IMR-90 (cell line): ENCODE measurements around the gene TMBIM1. TPM values are rescaled to one million over a fixed set of nuclear protein-coding genes. Genes with fewer than 3 reads are reported as not detected.
A peak's percentile ranks its signal among the peaks of the same experiment; 100 is the strongest.

Experiments used
- ATAC-seq: fragments of 200-7000 bp; cut with Tn5 transposase; 2 replicates; pipeline ENCODE4 v1.9.1; 2020; ENCODE audit warnings: low read depth, mild to moderate bottlenecking, moderate library complexity
- BruUV-seq: library from RNA; stranded (reverse); fragments of 400-500 nt; replicated peaks from 2 replicates; lab custom pipeline; 2021; lab: Mats Ljungman, UMichigan
- CTCF ChIA-PET: fragments of 300-600 bp; formaldehyde crosslinking; extraction: SDS; loops from one replicate; lab custom pipeline; 2021; ENCODE audit warnings: antibody characterized with exemption; lab: Yijun Ruan, JAX
- POLR2A ChIA-PET: fragments of 300-600 bp; sonication (Branson Sonifier 250); formaldehyde crosslinking; loops from one replicate; lab custom pipeline; 2022; ENCODE audit warnings: antibody characterized with exemption; ENCODE audit not compliant: unreplicated experiment; lab: Charles Lee
- DNase-seq: peaks from one replicate; pipeline ENCODE4 v3.0.0; 2013
- H2AFZ ChIP-seq: replicated peaks from 2 replicates; pipeline ENCODE3; 2013; ENCODE audit warnings: low read length, mild to moderate bottlenecking; ENCODE audit not compliant: poor library complexity
- H2AK5ac ChIP-seq: 2 replicates; pipeline ENCODE4 v1.6.1; 2013; ENCODE audit warnings: low read depth, low read length, inconsistent platforms
- H2AK9ac ChIP-seq: replicated peaks from 2 replicates; pipeline ENCODE3; 2013; ENCODE audit warnings: mild to moderate bottlenecking, low read depth, low read length, moderate library complexity; ENCODE audit not compliant: poor library complexity
- H2BK120ac ChIP-seq: 2 replicates; pipeline ENCODE4 v1.6.1; 2013; ENCODE audit warnings: low read depth, low read length, inconsistent platforms
- H2BK15ac ChIP-seq: 3 replicates; pipeline ENCODE4 v1.6.1; 2013; ENCODE audit warnings: low read depth, low read length, inconsistent platforms
- H2BK20ac ChIP-seq: 2 replicates; pipeline ENCODE4 v1.6.1; 2013; ENCODE audit warnings: low read depth, mild to moderate bottlenecking, inconsistent platforms, low read length, moderate library complexity
- H2BK5ac ChIP-seq: 2 replicates; pipeline ENCODE4 v1.6.1; 2013; ENCODE audit warnings: mild to moderate bottlenecking, low read depth, low read length, inconsistent platforms; ENCODE audit not compliant: poor library complexity, severe bottlenecking
- H3K14ac ChIP-seq: replicated peaks from 2 replicates; pipeline ENCODE4 v1.6.1; 2013; ENCODE audit warnings: low read depth, low read length, inconsistent platforms
- H3K18ac ChIP-seq: 2 replicates; pipeline ENCODE4 v1.6.1; 2013; ENCODE audit warnings: low read depth, low read length, control low read depth
- H3K23ac ChIP-seq: 2 replicates; pipeline ENCODE4 v1.6.1; 2013; ENCODE audit warnings: low read depth, low read length, inconsistent platforms
- H3K27ac ChIP-seq: 2 replicates; pipeline ENCODE4 v1.5.1; 2013; ENCODE audit warnings: mild to moderate bottlenecking, control low read depth, low read length; ENCODE audit not compliant: insufficient read depth
- H3K27me3 ChIP-seq: 2 replicates; pipeline ENCODE4 v1.6.1; 2013; ENCODE audit warnings: low read length; ENCODE audit not compliant: control insufficient read depth, insufficient read depth
- H3K36me3 ChIP-seq: 2 replicates; pipeline ENCODE4 v1.6.1; 2013; ENCODE audit warnings: low read length, mixed read lengths; ENCODE audit not compliant: control insufficient read depth, insufficient read depth
- H3K4ac ChIP-seq: 2 replicates; pipeline ENCODE4 v1.6.1; 2013; ENCODE audit warnings: low read depth, low read length, inconsistent platforms
- H3K4me1 ChIP-seq: 2 replicates; pipeline ENCODE4 v1.6.1; 2013; ENCODE audit warnings: low read length, mixed read lengths; ENCODE audit not compliant: control insufficient read depth, insufficient read depth
- H3K4me2 ChIP-seq: 2 replicates; pipeline ENCODE4 v1.6.1; 2013; ENCODE audit warnings: low read depth, mild to moderate bottlenecking, control low read depth, low read length, moderate library complexity
- H3K4me3 ChIP-seq: 2 replicates; pipeline ENCODE4 v1.5.1; 2013; ENCODE audit warnings: low read depth, mild to moderate bottlenecking, control low read depth, low read length, moderate library complexity; ENCODE audit not compliant: insufficient read depth
- H3K56ac ChIP-seq: 2 replicates; pipeline ENCODE4 v1.6.1; 2013; ENCODE audit warnings: low read length, inconsistent platforms; ENCODE audit not compliant: insufficient read depth; ENCODE audit errors: extremely low read depth
- H3K79me1 ChIP-seq, 2 experiments: 2 replicates each; pipeline ENCODE4 v1.6.1; 2013; ENCODE audit warnings: low read length in 2 of 2, inconsistent platforms in 1 of 2, low read depth in 1 of 2
- H3K9ac ChIP-seq: 2 replicates; pipeline ENCODE4 v1.6.1; 2013; ENCODE audit warnings: low read depth, low read length, control low read depth
- H3K9me1 ChIP-seq: 2 replicates; pipeline ENCODE4 v1.6.1; 2013; ENCODE audit warnings: low read length, inconsistent platforms; ENCODE audit not compliant: insufficient read depth
- H3K9me3 ChIP-seq: 2 replicates; pipeline ENCODE4 v1.6.1; 2013; ENCODE audit warnings: low read length; ENCODE audit not compliant: control insufficient read depth, insufficient read depth
- H4K20me1 ChIP-seq: 2 replicates; pipeline ENCODE4 v1.6.1; 2013; ENCODE audit warnings: low read length, inconsistent platforms; ENCODE audit not compliant: insufficient read depth
- H4K5ac ChIP-seq: 2 replicates; pipeline ENCODE4 v1.6.1; 2013; ENCODE audit warnings: mild to moderate bottlenecking, low read depth, low read length, control low read depth
- H4K8ac ChIP-seq, 2 experiments: 2 replicates each; pipeline ENCODE4 v1.6.1; 2013; ENCODE audit warnings: low read depth in 2 of 2, low read length in 2 of 2, control low read depth in 1 of 2, inconsistent platforms in 1 of 2
- H4K91ac ChIP-seq: 2 replicates; pipeline ENCODE4 v1.6.1; 2013; ENCODE audit warnings: low read depth, low read length, inconsistent platforms; ENCODE audit not compliant: insufficient read depth
- BHLHE40 ChIP-seq: fragments of 150-350 bp; IDR thresholded peaks from 2 replicates; pipeline ENCODE4 v1.6.1; 2016; ENCODE audit warnings: mild to moderate bottlenecking, low read depth, low read length
- CEBPB ChIP-seq: IDR thresholded peaks from 2 replicates; pipeline ENCODE4 v1.6.1; 2012; ENCODE audit warnings: low read depth, low read length, improper control_type of control experiment
- CHD1 ChIP-seq: IDR thresholded peaks from 2 replicates; pipeline ENCODE4 v1.6.1; 2012; ENCODE audit warnings: low read depth, low read length, improper control_type of control experiment
- CTCF ChIP-seq: conservative IDR thresholded peaks from 2 replicates; pipeline ENCODE4 v1.5.1; 2012; ENCODE audit warnings: mild to moderate bottlenecking, low read depth, low read length, improper control_type of control experiment
- ELK1 ChIP-seq: fragments of 150-350 bp; IDR thresholded peaks from 2 replicates; pipeline ENCODE4 v1.6.1; 2016; ENCODE audit warnings: low read depth, mild to moderate bottlenecking, low read length, moderate library complexity, borderline replicate concordance
- FOS ChIP-seq: fragments of 150-350 bp; IDR thresholded peaks from 2 replicates; pipeline ENCODE4 v1.6.1; 2016; ENCODE audit warnings: low read depth, low read length
- MAFK ChIP-seq: IDR thresholded peaks from 2 replicates; pipeline ENCODE4 v1.6.1; 2012; ENCODE audit warnings: low read depth, low read length, improper control_type of control experiment
- MAZ ChIP-seq: IDR thresholded peaks from 2 replicates; pipeline ENCODE4 v1.6.1; 2012; ENCODE audit warnings: low read depth, mild to moderate bottlenecking, low read length, improper control_type of control experiment, moderate library complexity, borderline replicate concordance
- MXI1 ChIP-seq: IDR thresholded peaks from 2 replicates; pipeline ENCODE4 v1.6.1; 2012; ENCODE audit warnings: low read depth, mild to moderate bottlenecking, low read length, moderate library complexity, borderline replicate concordance
- NFE2L2 ChIP-seq: fragments of 150-350 bp; IDR thresholded peaks from 2 replicates; pipeline ENCODE4 v1.6.1; 2016; ENCODE audit warnings: low read depth, mild to moderate bottlenecking, low read length
- POLR2A ChIP-seq: IDR thresholded peaks from 2 replicates; pipeline ENCODE4 v1.6.1; 2012; ENCODE audit warnings: mild to moderate bottlenecking, low read depth, low read length
- RAD21 ChIP-seq: IDR thresholded peaks from 2 replicates; pipeline ENCODE4 v1.6.1; 2012; ENCODE audit warnings: low read length, improper control_type of control experiment
- RCOR1 ChIP-seq: IDR thresholded peaks from 2 replicates; pipeline ENCODE4 v1.6.1; 2012; ENCODE audit warnings: mild to moderate bottlenecking, low read length, improper control_type of control experiment; ENCODE audit not compliant: insufficient replicate concordance
- RFX5 ChIP-seq: IDR thresholded peaks from 2 replicates; pipeline ENCODE4 v1.8.0; 2012; ENCODE audit warnings: low read depth, mild to moderate bottlenecking, low read length, moderate library complexity
- USF2 ChIP-seq: fragments of 150-350 bp; IDR thresholded peaks from 2 replicates; pipeline ENCODE4 v1.6.1; 2017; ENCODE audit warnings: mild to moderate bottlenecking, antibody characterized with exemption, low read length, low read depth
- WGBS, 2 experiments: methylation state at CpG; one replicate each; pipeline versions ENCODE4 v1.1.5 to v1.1.7; 2013; ENCODE audit warnings: missing lambda C conversion rate in 2 of 2; ENCODE audit not compliant: insufficient read length in 1 of 2; ENCODE audit errors: extremely low coverage in 2 of 2; 5-methylcytosine and 5-hydroxymethylcytosine counted together
- dilution Hi-C: fragments of 300-500 bp; cut with HindIII; formaldehyde crosslinking; loops from one replicate; pipeline ENCODE4 v1.14.3; 2018; ENCODE audit warnings: low sequenced_read_pairs; ENCODE audit not compliant: unreplicated experiment
- in situ Hi-C: fragments of 300-500 bp; cut with MboI; formaldehyde crosslinking; loops from 3 replicates; pipeline ENCODE4 v1.14.3; 2019; ENCODE audit warnings: low sequenced_read_pairs, inconsistent platforms, mixed read lengths
- intact Hi-C: fragments of 100-400 bp; cut with micrococcal nuclease; formaldehyde crosslinking; loops from 2 replicates; pipeline ENCODE4 v1.10.0; 2022
- polyA plus RNA-seq, 3 experiments: library from polyadenylated mRNA; depleted of rRNA; stranded (reverse); fragments of >200 nt; gene quantifications; 2 replicates each; pipeline ENCODE4 v1.2.3, GENCODE V29; 2012; ENCODE audit warnings: low replicate concordance in 1 of 3
- total RNA-seq: library from RNA; depleted of rRNA; stranded (reverse); fragments of >200 nt; gene quantifications from 2 replicates; pipeline ENCODE4 v1.2.3, GENCODE V29; 2012

Gene TMBIM1
- total and polyA plus RNA-seq, 2 of the 4 experiments (the other 2 are of a cell fraction) = 84.6 to 102 TPM

GRCh38 chr2:218276986-218277755 lies 15.1 kb downstream of the TMBIM1 start:
- peaks cover 74% of the 10 kb centered on the region for H3K36me3 ChIP-seq
- 88% methylated on average over 7 of the region's 12 CpGs; no CpG with 5 or more reads in 1 of the 2 experiments for WGBS, 2 experiments
- no peak for TF ChIP-seq USF2
- TF ChIP-seq POLR2A = no peak
- TF ChIP-seq BHLHE40 = no peak
- TF ChIP-seq FOS = no peak
- no peak for TF ChIP-seq NFE2L2
- no peak for TF ChIP-seq MAFK
- no peak for TF ChIP-seq RFX5
- no peak for TF ChIP-seq MAZ
- TF ChIP-seq MXI1 = no peak
- TF ChIP-seq ELK1 = no peak
- TF ChIP-seq CEBPB = no peak
- no peak for TF ChIP-seq RAD21
- no peak for TF ChIP-seq CTCF
- no peak for TF ChIP-seq CHD1
- no peak for TF ChIP-seq RCOR1

More at GRCh38 chr2:218276986-218277755, 15.1 kb downstream of the TMBIM1 start:
- in situ Hi-C loops (loop anchor here (10.0 kb wide), 1 partner anchor 118 kb away; the partner anchor contains the start of gene CTDSP1), dilution Hi-C loops (no loop called here), intact Hi-C loops (loop anchor here (10.0 kb wide), 1 partner anchor 288 kb away; the partner anchor contains the start of genes CNOT9 and USP37)
- ATAC-seq (no peak), DNase-seq (no peak)
- Histone ChIP-seq H3K9me1 (no peaks in the 10 kb centered on the region), H3K23ac (no peak overlapping the region), H3K56ac (no peak overlapping the region), H3K9me3 (no peaks in the 10 kb centered on the region), H3K4me1 (peaks cover 10% of the 10 kb centered on the region), H4K91ac (no peak overlapping the region), H2BK5ac (no peak overlapping the region), H4K8ac (no peak overlapping the region), H3K27me3 (no peaks in the 10 kb centered on the region), H2AFZ (no peak overlapping the region), H4K20me1 (peaks cover 5% of the 10 kb centered on the region), H3K14ac (no peak overlapping the region), H3K27ac (no peak overlapping the region), H3K4me3 (no peak overlapping the region), H2AK5ac (no peak overlapping the region), H2BK15ac (no peak overlapping the region), H3K79me1 (peaks cover 5 to 78% of the 10 kb centered on the region in 2 experiments), H3K4me2 (no peak overlapping the region), H2BK20ac (no peak overlapping the region), H3K9ac (no peak overlapping the region), H3K18ac (no peak overlapping the region), H2AK9ac (peak overlapping the region; percentile 62), H3K4ac (no peak overlapping the region), H2BK120ac (no peak overlapping the region), H4K5ac (no peak overlapping the region)
- POLR2A ChIA-PET = interaction anchor here (2.5 kb wide), 1 partner anchor 10 kb away, joined by 9 read pairs; no protein-coding TSS in a partner anchor
- CTCF ChIA-PET = no interaction called here
- BruUV-seq = no TSS peak
